Psoas muscle (tissue), 8 donors: ENCODE measurements around the gene TCEANC. TPM values are rescaled to one million over a fixed set of nuclear protein-coding genes. Genes with fewer than 3 reads are reported as not detected.
"Not testable (repeated sequence)": the region's sequence is repeated elsewhere in the genome, so short reads cannot be mapped to it uniquely, and the experiment has no call there.

ENCODE experiments used
- ATAC-seq, 4 donors: fragments of 200-7000 bp; cut with Tn5 transposase; one replicate each; pipeline ENCODE4 v1.9.1; 2020; ENCODE audit warnings: moderate library complexity in 3 of 4, mild to moderate bottlenecking in 2 of 4
- DNase-seq, 2 donors: peaks; one replicate each; pipeline ENCODE4 v3.0.0-alpha.2; 2020
- H3K27ac ChIP-seq: fragments of 200-600 bp; one replicate; pipeline ENCODE4 v1.8.0; 2022
- H3K27me3 ChIP-seq, 3 donors: fragments of 200-600 bp in 1 of 3; one replicate each; pipeline versions ENCODE4 v1.6.1 to v1.8.0; 2013 to 2022; ENCODE audit warnings: low read length in 2 of 3, mild to moderate bottlenecking in 2 of 3, moderate library complexity in 1 of 3; ENCODE audit not compliant: insufficient read depth in 3 of 3
- H3K36me3 ChIP-seq, 2 donors: fragments of 200-600 bp in 1 of 2; one replicate each; pipeline versions ENCODE4 v1.6.1 to v1.8.0; 2013 to 2022; ENCODE audit warnings: low read depth in 1 of 2, mild to moderate bottlenecking in 1 of 2, moderate library complexity in 1 of 2; ENCODE audit not compliant: insufficient read depth in 1 of 2
- H3K4me1 ChIP-seq: fragments of 200-600 bp; one replicate; pipeline ENCODE4 v1.8.0; 2022
- H3K4me3 ChIP-seq: fragments of 200-600 bp; one replicate; pipeline ENCODE4 v1.8.0; 2022; ENCODE audit warnings: mild to moderate bottlenecking
- H3K9me3 ChIP-seq: fragments of 200-600 bp; one replicate; pipeline ENCODE4 v1.8.0; 2022
- CTCF ChIP-seq: fragments of 200-600 bp; IDR thresholded peaks from one replicate; pipeline ENCODE4 v1.8.0; 2022; ENCODE audit warnings: antibody characterized with exemption
- WGBS, 3 donors: extraction: QIAGEN DNeasy Blood & Tissue Kit; methylation state at CpG; one replicate each; pipeline versions ENCODE4 v1.1.6 to v1.1.7; 2013; 5-methylcytosine and 5-hydroxymethylcytosine counted together
- intact Hi-C, 2 donors: fragments of 100-400 bp; cut with DNase I; formaldehyde crosslinking; loops; one replicate each; pipeline versions ENCODE4 v1.11.0 to v1.14.2; 2022
- polyA plus RNA-seq, 3 donors: library from polyadenylated mRNA; stranded (reverse); fragments of 200-250 nt; gene quantifications; one replicate each; pipeline ENCODE4 v1.2.3, GENCODE V29; 2013
- total RNA-seq, 4 donors: library from RNA; stranded (reverse); fragmentation: NEBNext Ultra II Directional in 2 of 4; extraction: Animal tissue kit (Norgen Biotek cat#: 25700) in 2 of 4; gene quantifications; one replicate each; pipeline versions ENCODE4 v1.2.1 to v1.2.4, GENCODE V29; 2021 to 2023
- donor health status: healthy with polysubstance abuse.
- donor health status: DM: no; HTN: no; CAD: no; lungs with moderate emphysema.
- donor health status: Bipolar disorder and iron deficiency.
- donor health status: healthy.
- donor health status: DM: yes; HTN: yes; CAD: no.
- donor health status: DM: no; HTN: no; CAD: no.
- donor health status: DM: no; HTN: no; CAD: no.
- donor health status: DM: yes; HTN: yes; CAD: no.

TCEANC gene
- total and polyA plus RNA-seq, 7 donors, result 0.95 to 5.2 (median 3.5) TPM

- H3K9me3 ChIP-seq, result no peaks in the 10 kb centered on the region
- no peak for DNase-seq
- H3K27me3 ChIP-seq, result peaks cover 0 to 23% (median 0%) of the 10 kb centered on the region in 3 donors
These were observed 38.8 kb upstream of the TCEANC start for GRCh38 chrX:13614154-13614553.

GRCh38 chrX:13620207-13620606, 32.7 kb upstream of the TCEANC start:
- 6 to 24% (median 17%) methylated on average over 1 of the region's 1 CpG for WGBS, 3 donors
- no peak overlapping the region for H3K4me3 ChIP-seq

More at GRCh38 chrX:13614154-13614553, 38.8 kb upstream of the TCEANC start:
- Histone ChIP-seq H3K4me1 (no peaks in the 10 kb centered on the region), H3K36me3 (no peaks in the 10 kb centered on the region), H3K27ac (no peak overlapping the region), H3K4me3 (no peak overlapping the region)
- no peak for ATAC-seq
- intact Hi-C loops, result no loop called here
- no peak for TF ChIP-seq CTCF

GRCh38 chrX:13622401-13622964, 30.5 kb upstream of the TCEANC start:
- no peak for DNase-seq
- Histone ChIP-seq H3K4me3 (no peak overlapping the region), H3K4me1 (no peaks in the 10 kb centered on the region), H3K9me3 (no peaks in the 10 kb centered on the region), H3K27ac (no peak overlapping the region), H3K27me3 (peaks cover 0 to 33% (median 0%) of the 10 kb centered on the region in 3 donors), H3K36me3 (no peaks in the 10 kb centered on the region)
- ATAC-seq, result no peak
- 67 to 74% (median 70%) methylated on average over 3 of the region's 3 CpGs for WGBS, 3 donors
- intact Hi-C loops, result no loop called here
- no peak for TF ChIP-seq CTCF

More at GRCh38 chrX:13620207-13620606, 32.7 kb upstream of the TCEANC start:
- TF ChIP-seq CTCF, result no peak
- no peak for ATAC-seq
- no peaks in the 10 kb centered on the region for H3K4me1 ChIP-seq
- intact Hi-C loops, result no loop called here
- H3K9me3 ChIP-seq, result no peaks in the 10 kb centered on the region
- peaks cover 0 to 32% (median 0%) of the 10 kb centered on the region in 3 donors for H3K27me3 ChIP-seq
- DNase-seq, result no peak
- no peak overlapping the region for H3K27ac ChIP-seq
- H3K36me3 ChIP-seq, result no peaks in the 10 kb centered on the region

GRCh38 chrX:13627306-13627705, 25.6 kb upstream of the TCEANC start:
- intact Hi-C loops, result no loop called here
- Histone ChIP-seq H3K4me3 (no peak overlapping the region), H3K27me3 (peaks cover 0 to 11% (median 0%) of the 10 kb centered on the region in 3 donors), H3K4me1 (no peaks in the 10 kb centered on the region), H3K9me3 (no peaks in the 10 kb centered on the region), H3K36me3 (no peaks in the 10 kb centered on the region), H3K27ac (no peak overlapping the region)
- ATAC-seq, result no peak
- DNase-seq, result no peak
- no peak for TF ChIP-seq CTCF
- WGBS, 3 donors, result 82 to 86% (median 85%) methylated on average over 8 of the region's 8 CpGs

GRCh38 chrX:13637224-13637623, 15.7 kb upstream of the TCEANC start:
- H3K27ac ChIP-seq, ATAC-seq, H3K4me1 ChIP-seq, H3K4me3 ChIP-seq, H3K9me3 ChIP-seq, intact Hi-C loops, DNase-seq, H3K36me3 ChIP-seq: not testable (repeated sequence)
- peaks cover 0 to 31% (median 0%) of the 10 kb centered on the region in 3 donors for H3K27me3 ChIP-seq
- 85 to 97% (median 95%) methylated on average over 9 of the region's 9 CpGs for WGBS, 3 donors
